ENCODE results near the gene NOXO1. TPM values are rescaled to one million over a fixed set of nuclear protein-coding genes. Genes with fewer than 3 reads are reported as not detected.

The NOXO1 gene
- total and polyA plus RNA-seq, 9 of the 15 experiments (the other 6 are each of a cell fraction or from before 2014, with no cell fraction given): not detected

DNA sequence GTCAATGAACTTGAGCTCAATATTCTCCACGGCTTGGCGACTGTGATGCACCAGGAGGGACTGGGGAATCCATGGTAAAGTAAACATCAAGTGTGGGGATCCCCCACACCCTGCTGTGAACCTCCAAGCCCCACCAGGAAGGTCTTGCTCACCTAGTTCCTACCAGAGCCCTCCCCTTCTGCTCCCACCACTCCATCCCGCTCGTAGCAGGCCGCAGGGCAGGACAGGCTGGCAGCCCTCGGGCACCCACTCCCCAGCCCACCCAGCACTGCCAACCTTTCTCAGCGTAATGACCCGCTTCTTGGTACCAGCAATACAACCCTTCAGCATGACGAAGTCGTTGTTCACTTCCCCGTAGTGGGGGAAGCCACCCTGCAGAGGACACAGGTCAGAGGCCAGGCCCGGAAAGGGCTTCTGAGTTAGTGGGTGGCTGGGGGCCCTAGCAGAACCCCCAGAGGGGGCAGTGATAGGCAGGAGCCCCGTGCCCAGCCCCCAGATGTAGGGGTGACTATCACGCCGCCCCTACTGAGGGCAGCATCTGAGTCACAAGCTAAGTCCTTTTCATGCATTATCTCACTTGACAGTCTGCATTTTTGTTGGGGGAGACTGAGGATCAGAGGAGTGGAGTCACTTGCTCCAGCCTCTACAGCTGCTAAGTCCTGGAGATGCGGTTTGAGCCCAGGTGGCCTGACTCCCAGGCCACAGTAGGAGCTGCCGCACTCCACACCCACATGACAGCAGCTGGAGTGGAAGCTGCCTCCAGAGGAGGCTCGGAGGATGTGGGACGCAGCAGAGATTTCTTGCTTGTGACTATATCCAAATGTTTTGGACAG lies 35.5 kb downstream of the NOXO1 start (continued):
- TF ChIP-seq, protein P1, sequence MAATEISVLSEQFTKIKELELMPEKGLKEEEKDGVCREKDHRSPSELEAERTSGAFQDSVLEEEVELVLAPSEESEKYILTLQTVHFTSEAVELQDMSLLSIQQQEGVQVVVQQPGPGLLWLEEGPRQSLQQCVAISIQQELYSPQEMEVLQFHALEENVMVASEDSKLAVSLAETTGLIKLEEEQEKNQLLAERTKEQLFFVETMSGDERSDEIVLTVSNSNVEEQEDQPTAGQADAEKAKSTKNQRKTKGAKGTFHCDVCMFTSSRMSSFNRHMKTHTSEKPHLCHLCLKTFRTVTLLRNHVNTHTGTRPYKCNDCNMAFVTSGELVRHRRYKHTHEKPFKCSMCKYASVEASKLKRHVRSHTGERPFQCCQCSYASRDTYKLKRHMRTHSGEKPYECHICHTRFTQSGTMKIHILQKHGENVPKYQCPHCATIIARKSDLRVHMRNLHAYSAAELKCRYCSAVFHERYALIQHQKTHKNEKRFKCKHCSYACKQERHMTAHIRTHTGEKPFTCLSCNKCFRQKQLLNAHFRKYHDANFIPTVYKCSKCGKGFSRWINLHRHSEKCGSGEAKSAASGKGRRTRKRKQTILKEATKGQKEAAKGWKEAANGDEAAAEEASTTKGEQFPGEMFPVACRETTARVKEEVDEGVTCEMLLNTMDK (IDR thresholded peaks at IDR 0.05; ENCODE audit: borderline replicate concordance, insufficient read depth, low read depth, low read length, poor library complexity, severe bottlenecking): no peak
- TF ChIP-seq TCF3 (CRISPR knock-in tag; IDR thresholded peaks at IDR 0.05): peak; percentile 48
- TF ChIP-seq NFIC (IDR thresholded peaks at IDR 0.05): peak; percentile 37; the same call in 1 of the 2 replicates
- TF ChIP-seq SMARCA4 (IDR thresholded peaks at IDR 0.05): 0 out of 2 replicates have a peak, but pooled peaks have one; percentile 14
- peak; percentile 84 for TF ChIP-seq CBFA2T2 (conservative IDR thresholded peaks at IDR 0.05)

DNA sequence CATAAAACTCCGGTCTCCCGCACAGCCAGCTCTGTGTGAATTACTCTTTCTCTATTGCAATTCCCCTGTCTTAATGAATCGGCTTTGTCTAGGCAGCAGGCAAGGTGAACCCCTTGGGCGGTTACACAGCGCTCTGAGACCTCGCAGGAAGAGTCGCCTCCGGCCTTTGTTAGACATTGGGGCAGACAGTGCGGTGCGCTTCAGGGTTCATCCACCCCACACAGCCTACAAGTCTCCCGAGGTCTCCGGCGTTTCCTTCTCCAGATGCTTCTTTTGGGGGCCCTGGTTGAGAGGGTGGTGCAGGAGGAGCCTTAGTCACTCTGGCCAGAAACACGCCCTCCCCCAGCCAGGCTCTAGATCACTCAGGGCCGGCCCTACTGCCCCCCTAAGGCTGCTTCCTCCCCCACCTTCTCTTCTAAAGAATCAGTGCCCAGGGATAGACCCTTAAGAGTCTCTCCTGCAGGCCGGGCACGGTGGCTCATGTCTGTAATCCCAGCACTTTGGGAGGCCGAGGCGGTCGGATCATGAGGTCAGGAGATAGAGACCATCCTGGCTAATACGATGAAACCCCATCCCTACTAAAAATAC lies 36.6 kb downstream of the NOXO1 start:
- in situ Hi-C loops (cut with MboI): no loop called here
- Histone ChIP-seq H3K27ac (ENCODE audit: extremely low read depth, low read depth, low read length) (no peak overlapping the region), H3K27me3 (ENCODE audit: control insufficient read depth in 2 of 2, insufficient read depth in 2 of 2, low read length in 2 of 2) (no peaks in the 10 kb centered on the region), H3K4me3 (no peak overlapping the region), H3K4me2 (ENCODE audit: insufficient read depth, low read length) (peak overlapping the region; percentile 80; the same call in 1 of the 2 replicates), H3K9me1 (ENCODE audit: control insufficient read depth, insufficient read depth, low read length) (peaks cover 8% of the 10 kb centered on the region), H3K9me3 (replicated peaks; ENCODE audit: control insufficient read depth, insufficient read depth, low read depth, low read length) (no peaks in the 10 kb centered on the region), H3K4me1 (replicated peaks in 1 of 2; ENCODE audit: control insufficient read depth in 2 of 2, insufficient read depth in 2 of 2, low read length in 2 of 2) (peaks cover 29 to 72% of the 10 kb centered on the region in 2 experiments), H2AFZ (ENCODE audit: low read depth, low read length) (no peak overlapping the region), H3K36me3 (ENCODE audit: control insufficient read depth, insufficient read depth, low read length) (peaks cover 15% of the 10 kb centered on the region; the same call in 1 of the 3 replicates), H4K20me1 (replicated peaks; ENCODE audit: control insufficient read depth, insufficient read depth, low read length) (peaks cover 7% of the 10 kb centered on the region), H3K9ac (ENCODE audit: insufficient read depth in 1 of 2, low read depth in 2 of 2, low read length in 2 of 2) (no peak overlapping the region), H3K79me2 (ENCODE audit: control insufficient read depth, insufficient read depth, low read length) (peaks cover 20% of the 10 kb centered on the region)
- FAIRE-seq (no peak), DNase-seq (ENCODE audit: extremely low read depth in 1 of 4, low spot score in 3 of 4) (peak in 1 of 4 experiments; percentile 35), ATAC-seq (no peak)
- 27% methylated on average over 21 of the region's 21 CpGs for whole genome bisulfite sequencing (ENCODE audit: insufficient coverage, low coverage, missing lambda C conversion rate)
- ChIA-PET CTCF (ENCODE audit: low intra/inter-chr PET ratio) (no interaction called here), POLR2A (interaction anchor here (0.7 to 2.9 kb wide), 7 partner anchors 8 to 210 kb away, joined by 3 to 28 read pairs (median 8); partner anchors contain the start of genes RPS2 and TRAF7)
- intact Hi-C loops (cut with micrococcal nuclease): no loop called here
- no TSS peak for BruUV-seq (replicated peaks)
- TF ChIP-seq SAP30 (IDR thresholded peaks at IDR 0.05; ENCODE audit: borderline replicate concordance, insufficient read depth, low read depth, low read length, poor library complexity, severe bottlenecking) (no peak), ATF1 (CRISPR knock-in tag; IDR thresholded peaks at IDR 0.05) (no peak), ATF1 (tag; IDR thresholded peaks at IDR 0.05) (0 out of 2 replicates have a peak, but pooled peaks have one; percentile 8), PTBP1 (IDR thresholded peaks at IDR 0.05; ENCODE audit: low read depth, low read length) (no peak), ATF7 (IDR thresholded peaks at IDR 0.05) (0 out of 2 replicates have a peak, but pooled peaks have one; percentile 3), JUND (IDR thresholded peaks at IDR 0.05; ENCODE audit: borderline replicate concordance, low read depth, low read length) (no peak), JUND (tag; IDR thresholded peaks at IDR 0.05; ENCODE audit: borderline replicate concordance, low read depth, low read length) (no peak), SMARCA4 (IDR thresholded peaks at IDR 0.05) (no peak), TEAD4 (IDR thresholded peaks at IDR 0.05; ENCODE audit: low read length) (no peak), TEAD4 (CRISPR knock-in tag; IDR thresholded peaks at IDR 0.05; ENCODE audit: borderline replicate concordance) (no peak), CBFB (CRISPR knock-in tag; IDR thresholded peaks at IDR 0.05) (no peak), MXI1 (IDR thresholded peaks at IDR 0.05; ENCODE audit: low read depth, low read length) (no peak), ZNF316 (IDR thresholded peaks at IDR 0.05) (no peak)
- TF ChIP-seq, protein P2, sequence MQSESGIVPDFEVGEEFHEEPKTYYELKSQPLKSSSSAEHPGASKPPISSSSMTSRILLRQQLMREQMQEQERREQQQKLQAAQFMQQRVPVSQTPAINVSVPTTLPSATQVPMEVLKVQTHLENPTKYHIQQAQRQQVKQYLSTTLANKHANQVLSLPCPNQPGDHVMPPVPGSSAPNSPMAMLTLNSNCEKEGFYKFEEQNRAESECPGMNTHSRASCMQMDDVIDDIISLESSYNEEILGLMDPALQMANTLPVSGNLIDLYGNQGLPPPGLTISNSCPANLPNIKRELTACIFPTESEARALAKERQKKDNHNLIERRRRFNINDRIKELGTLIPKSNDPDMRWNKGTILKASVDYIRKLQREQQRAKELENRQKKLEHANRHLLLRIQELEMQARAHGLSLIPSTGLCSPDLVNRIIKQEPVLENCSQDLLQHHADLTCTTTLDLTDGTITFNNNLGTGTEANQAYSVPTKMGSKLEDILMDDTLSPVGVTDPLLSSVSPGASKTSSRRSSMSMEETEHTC (IDR thresholded peaks at IDR 0.05): no peak

Measured in K562 (cell line).